ENCODE measurements around the gene CBARP. TPM values are rescaled to one million over a fixed set of nuclear protein-coding genes. Genes with fewer than 3 reads are reported as not detected.
A peak's percentile ranks its signal among the peaks of the same experiment; 100 is the strongest.

CBARP gene
- total and polyA plus RNA-seq, 2 of the 13 experiments (the other 11 are each of a cell fraction or from before 2014, with no cell fraction given), result 1.2 to 1.4 TPM

- TF ChIP-seq PRDM10 (CRISPR knock-in tag; IDR thresholded peaks at IDR 0.05; ENCODE audit: low read depth) (peak; percentile 68; the same call in 1 of the 2 replicates), MEIS1 (CRISPR knock-in tag; IDR thresholded peaks at IDR 0.05; ENCODE audit: borderline replicate concordance) (peak; percentile 84; the same call in 1 of the 2 replicates), ZNF136 (CRISPR knock-in tag; IDR thresholded peaks at IDR 0.05; ENCODE audit: low read depth) (no peak), ELF3 (CRISPR knock-in tag; IDR thresholded peaks at IDR 0.05) (peak; percentile 99), TBP (CRISPR knock-in tag; IDR thresholded peaks at IDR 0.05) (no peak), TP53 (CRISPR knock-in tag; conservative IDR thresholded peaks at IDR 0.05) (0 out of 2 replicates have a peak, but pooled peaks have one; percentile 28), FOXA3 (CRISPR knock-in tag; IDR thresholded peaks at IDR 0.05) (peak; percentile 69), ATF6 (CRISPR knock-in tag; conservative IDR thresholded peaks at IDR 0.05) (peak; percentile 22; the same call in 1 of the 2 replicates), ZSCAN25 (CRISPR knock-in tag; IDR thresholded peaks at IDR 0.05) (peak; percentile 60; the same call in 1 of the 2 replicates), NFKBIZ (CRISPR knock-in tag; IDR thresholded peaks at IDR 0.05) (no peak), SP140L (CRISPR knock-in tag; IDR thresholded peaks at IDR 0.05; ENCODE audit: borderline replicate concordance) (no peak), RFXANK (CRISPR knock-in tag; IDR thresholded peaks at IDR 0.05) (no peak), ZNF562 (CRISPR knock-in tag; IDR thresholded peaks at IDR 0.05; ENCODE audit: borderline replicate concordance) (no peak), GABPB1 (CRISPR knock-in tag; IDR thresholded peaks at IDR 0.05) (peak; percentile 95), SRSF4 (IDR thresholded peaks at IDR 0.05; ENCODE audit: low read depth, low read length, poor library complexity, severe bottlenecking) (peak; percentile 83), ERF (CRISPR knock-in tag; IDR thresholded peaks at IDR 0.05) (peak; percentile 81; the same call in 1 of the 2 replicates), ZNF326 (CRISPR knock-in tag; IDR thresholded peaks at IDR 0.05; ENCODE audit: borderline replicate concordance) (peak; percentile 89), GMEB1 (CRISPR knock-in tag; IDR thresholded peaks at IDR 0.05; ENCODE audit: borderline replicate concordance) (0 out of 2 replicates have a peak, but pooled peaks have one; percentile 54), ZNF24 (IDR thresholded peaks at IDR 0.05) (no peak), EHMT2 (IDR thresholded peaks at IDR 0.05; ENCODE audit: borderline replicate concordance, low read depth, low read length) (no peak), YY1 (IDR thresholded peaks at IDR 0.05; ENCODE audit: insufficient read depth, insufficient replicate concordance, low read depth, low read length) (peak; percentile 29)
Measured at GRCh38 chr19:1259206-1259875, 21.5 kb upstream of the CBARP start (continued).
